HepG2 (cell line): ENCODE measurements around the gene OPALIN. TPM values are rescaled to one million over a fixed set of nuclear protein-coding genes. Genes with fewer than 3 reads are reported as not detected.
A peak's percentile ranks its signal among the peaks of the same experiment; 100 is the strongest.

Source experiments
- ATAC-seq: fragments of 200-7000 bp; cut with Tn5 transposase; 3 replicates; pipeline ENCODE4 v1.9.1; 2020; ENCODE audit warnings: mild to moderate bottlenecking, moderate library complexity
- BruUV-seq: library from RNA; stranded (reverse); fragments of 400-500 nt; replicated peaks from 2 replicates; lab custom pipeline; 2021; lab: Mats Ljungman, UMichigan
- CTCF ChIA-PET: fragments of 300-600 bp; formaldehyde crosslinking; extraction: SDS; loops from one replicate; lab custom pipeline; 2021; ENCODE audit warnings: low total read pairs, inconsistent platforms, low intra/inter-chr PET ratio; lab: Yijun Ruan, JAX
- POLR2A ChIA-PET: fragments of 350-600 bp; sonication (Branson Sonifier 250); formaldehyde crosslinking; loops from one replicate; lab custom pipeline; 2020; ENCODE audit warnings: antibody characterized with exemption, inconsistent platforms; lab: Yijun Ruan, JAX
- DNase-seq: peaks from one replicate; pipeline ENCODE4 v3.0.0-alpha.2; 2015; ENCODE audit warnings: low spot score
- FAIRE-seq: peaks from 3 replicates; lab custom pipeline; 2011; peaks lifted over from hg19 to GRCh38; lab: Jason Lieb, UNC
- H2AFZ ChIP-seq: one replicate; pipeline ENCODE4 v1.6.1; 2011; ENCODE audit warnings: low read length, inconsistent platforms
- H3K27ac ChIP-seq: fragments of 300-600 bp; 3 replicates; pipeline ENCODE4 v1.8.0; 2011; ENCODE audit warnings: mixed run types, mild to moderate bottlenecking, mixed read lengths, low read length, inconsistent platforms; ENCODE audit not compliant: insufficient read depth; ENCODE audit errors: extremely low read length
- H3K27me3 ChIP-seq, 2 experiments: fragments of 200-600 bp in 1 of 2; 2 replicates in 1 of 2; 3 replicates in 1 of 2; pipeline versions ENCODE4 v1.6.0 to v1.8.0; 2011; ENCODE audit warnings: low read length in 2 of 2, mild to moderate bottlenecking in 2 of 2, moderate library complexity in 2 of 2, inconsistent platforms in 1 of 2; ENCODE audit not compliant: insufficient read depth in 2 of 2, control insufficient read depth in 1 of 2
- H3K36me3 ChIP-seq, 2 experiments: fragments of 200-600 bp in 1 of 2; replicated peaks in 1 of 2; 2 replicates in 1 of 2; 3 replicates in 1 of 2; pipeline versions ENCODE4 v1.5.1 to v1.8.0; 2011; ENCODE audit warnings: low read length in 2 of 2, inconsistent platforms in 1 of 2; ENCODE audit not compliant: insufficient read depth in 2 of 2, control insufficient read depth in 1 of 2
- H3K4me1 ChIP-seq: 2 replicates; pipeline ENCODE4 v1.5.1; 2012; ENCODE audit warnings: low read length, inconsistent platforms; ENCODE audit not compliant: insufficient read depth
- H3K4me2 ChIP-seq: 2 replicates; pipeline ENCODE4 v1.6.0; 2011; ENCODE audit warnings: low read depth, low read length, inconsistent platforms
- H3K4me3 ChIP-seq, 3 experiments: fragments of 200-600 bp in 1 of 3; sonication (generic), shearing (Covaris generic) in 1 of 3; replicated peaks in 1 of 3; 2 replicates each; pipeline ENCODE4 v1.5.1; 2011 to 2016; ENCODE audit warnings: low read length in 3 of 3, inconsistent platforms in 2 of 3, low read depth in 2 of 3, mild to moderate bottlenecking in 2 of 3, control low read depth in 1 of 3, mixed read lengths in 1 of 3; ENCODE audit not compliant: insufficient read depth in 1 of 3
- H3K79me2 ChIP-seq: one replicate; pipeline ENCODE4 v1.6.1; 2011; ENCODE audit warnings: low read length, inconsistent platforms; ENCODE audit not compliant: insufficient read depth
- H3K9ac ChIP-seq: 2 replicates; pipeline ENCODE4 v1.6.0; 2011; ENCODE audit warnings: mild to moderate bottlenecking, low read depth, low read length, inconsistent platforms; ENCODE audit not compliant: insufficient read depth
- H3K9me3 ChIP-seq: 2 replicates; pipeline ENCODE4 v1.5.1; 2012; ENCODE audit warnings: mild to moderate bottlenecking, low read length
- H4K20me1 ChIP-seq: 2 replicates; pipeline ENCODE4 v1.6.0; 2011; ENCODE audit warnings: inconsistent platforms, mild to moderate bottlenecking, low read length, moderate library complexity; ENCODE audit not compliant: insufficient read depth
- EHMT2 ChIP-seq: fragments of 200-600 bp; sonication (generic); IDR thresholded peaks from 2 replicates; pipeline ENCODE4 v1.7.0; 2017; ENCODE audit warnings: antibody characterized with exemption, low read depth, low read length, borderline replicate concordance
- MAFF ChIP-seq: IDR thresholded peaks from 2 replicates; pipeline ENCODE4 v1.6.1; 2011; ENCODE audit warnings: low read depth, low read length, improper control_type of control experiment
- MAFK ChIP-seq, 2 experiments: IDR thresholded peaks in 1 of 2; conservative IDR thresholded peaks in 1 of 2; 2 replicates each; pipeline ENCODE4 v1.6.1; 2011; ENCODE audit warnings: improper control_type of control experiment in 2 of 2, low read length in 2 of 2
- MXI1 ChIP-seq: IDR thresholded peaks from 3 replicates; pipeline ENCODE4 v1.6.1; 2012; ENCODE audit warnings: low read depth, low read length, inconsistent platforms, borderline replicate concordance
- NFE2L2 ChIP-seq: fragments of 150-350 bp; IDR thresholded peaks from 2 replicates; pipeline ENCODE4 v1.6.1; 2014; ENCODE audit warnings: low read length
- ZNF614 ChIP-seq: IDR thresholded peaks from 2 replicates; pipeline ENCODE4 v1.6.1; 2018; ENCODE audit warnings: missing biosample characterization, missing genetic modification reagents, inconsistent platforms, borderline replicate concordance
- WGBS: methylation state at CpG from one replicate; pipeline ENCODE4 v1.1.6; 2017; ENCODE audit warnings: low lambda C conversion rate; 5-methylcytosine and 5-hydroxymethylcytosine counted together
- in situ Hi-C: cut with HindIII; loops from 2 replicates; pipeline ENCODE4 v1.10.0; 2017; ENCODE audit warnings: low pct_unique_long_range_greater_than_20kb; ENCODE audit not compliant: extremely low pct_ligation_motif_present
- intact Hi-C: fragments of 100-400 bp; cut with micrococcal nuclease; formaldehyde crosslinking; loops from one replicate; pipeline ENCODE4 v1.10.0; 2022; ENCODE audit not compliant: unreplicated experiment
- polyA plus RNA-seq, 8 experiments: library from polyadenylated mRNA; depleted of rRNA in 3 of 8; stranded (reverse) in 7 of 8; unstranded in 1 of 8; fragments of >200 nt; fragmentation: Illumina TruSeq in 4 of 8; extraction: Trizol in 4 of 8; gene quantifications; 2 replicates each; pipeline versions ENCODE4 v1.2.1 to v1.2.3, GENCODE V29; 2011 to 2016; ENCODE audit warnings: low read depth in 4 of 8, missing spikeins in 1 of 8, mixed read lengths in 1 of 8; ENCODE audit not compliant: insufficient read depth in 1 of 8
- total RNA-seq, 5 experiments: library from RNA; depleted of rRNA; stranded (reverse); fragments of >200 nt; fragmentation: Illumina TruSeq; extraction: Trizol; gene quantifications; 2 replicates each; pipeline ENCODE4 v1.2.3, GENCODE V29; 2016; ENCODE audit warnings: low read depth in 1 of 5
- TF ChIP-seq, protein P1 (sequence below): IDR thresholded peaks from 2 replicates; pipeline ENCODE4 v1.6.1; 2016; ENCODE audit warnings: control low read depth

OPALIN gene
- total and polyA plus RNA-seq, 2 of the 13 experiments (the other 11 are each of a cell fraction or from before 2014, with no cell fraction given): not detected

DNA sequence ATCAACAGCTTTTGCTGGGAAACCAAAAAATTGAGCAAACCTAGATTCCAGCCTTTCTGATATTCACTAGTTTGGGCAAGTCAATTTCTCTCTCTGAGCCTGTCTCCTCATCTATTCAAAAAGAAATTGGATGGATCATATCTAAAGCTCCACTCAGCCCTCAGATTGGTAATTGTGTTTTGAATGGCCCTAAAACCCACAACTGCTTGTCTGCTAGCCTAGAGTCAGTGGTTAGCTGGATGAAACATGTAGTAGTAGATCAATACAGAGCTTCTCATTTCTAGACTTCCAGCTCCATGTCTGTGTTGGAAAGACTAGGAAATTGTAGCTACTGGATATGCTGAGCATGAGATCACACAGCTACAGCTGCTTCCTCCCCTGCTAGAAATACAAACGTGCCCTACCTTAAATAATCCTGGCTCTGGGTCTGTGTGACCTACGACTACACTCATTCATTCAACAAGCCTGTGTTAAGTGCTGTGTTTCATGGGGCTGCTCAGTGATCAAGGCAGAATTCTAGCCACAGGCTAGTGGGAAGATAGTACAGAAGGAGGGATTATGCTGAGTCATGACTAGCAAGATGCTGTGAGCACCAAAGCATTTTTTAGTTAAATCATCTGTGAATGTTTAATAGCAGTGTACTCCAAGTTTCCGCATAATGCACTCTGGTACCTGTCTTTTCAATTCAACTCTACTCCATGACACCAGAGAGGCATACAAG, 38.9 kb downstream of the OPALIN start:
- no peaks in the 10 kb centered on the region for H3K4me1 ChIP-seq
- H3K9me3 ChIP-seq: no peaks in the 10 kb centered on the region
- peaks cover 0 to 8% of the 10 kb centered on the region in 2 experiments; a peak in 1 of 5 replicates for H3K27me3 ChIP-seq
- no peak overlapping the region for H3K9ac ChIP-seq
- DNase-seq (no peak), FAIRE-seq (no peak), ATAC-seq (no peak)
- no peak for TF ChIP-seq MXI1
- TF ChIP-seq MAFK (conservative IDR thresholded peaks at IDR 0.05 in 1 of 2, IDR thresholded peaks at IDR 0.05 in 1 of 2; ENCODE audit: low read length in 2 of 2): peak; percentile 92
- no peak for TF ChIP-seq EHMT2
- peak; percentile 86 for TF ChIP-seq MAFF
- TF ChIP-seq, protein P1, sequence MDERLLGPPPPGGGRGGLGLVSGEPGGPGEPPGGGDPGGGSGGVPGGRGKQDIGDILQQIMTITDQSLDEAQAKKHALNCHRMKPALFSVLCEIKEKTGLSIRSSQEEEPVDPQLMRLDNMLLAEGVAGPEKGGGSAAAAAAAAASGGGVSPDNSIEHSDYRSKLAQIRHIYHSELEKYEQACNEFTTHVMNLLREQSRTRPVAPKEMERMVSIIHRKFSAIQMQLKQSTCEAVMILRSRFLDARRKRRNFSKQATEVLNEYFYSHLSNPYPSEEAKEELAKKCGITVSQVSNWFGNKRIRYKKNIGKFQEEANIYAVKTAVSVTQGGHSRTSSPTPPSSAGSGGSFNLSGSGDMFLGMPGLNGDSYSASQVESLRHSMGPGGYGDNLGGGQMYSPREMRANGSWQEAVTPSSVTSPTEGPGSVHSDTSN (CRISPR knock-in tag): no peak
- TF ChIP-seq ZNF614 (CRISPR knock-in tag): no peak
- peak; percentile 90 for TF ChIP-seq NFE2L2
- no peak overlapping the region for H3K4me2 ChIP-seq
- no peaks in the 10 kb centered on the region for H3K79me2 ChIP-seq
- intact Hi-C loops: no loop called here
- no peaks in the 10 kb centered on the region for H3K36me3 ChIP-seq
- H2AFZ ChIP-seq: no peak overlapping the region
- in situ Hi-C loops: no loop called here
- CTCF ChIA-PET: no interaction called here
- H3K4me3 ChIP-seq: no peak overlapping the region
- POLR2A ChIA-PET: no interaction called here
- no peak overlapping the region for H3K27ac ChIP-seq
- no TSS peak for BruUV-seq
- no peaks in the 10 kb centered on the region for H4K20me1 ChIP-seq
- WGBS: 44% methylated on average over 2 of the region's 3 CpGs
